Lung (tissue), 12 donors: ENCODE data around the gene PTGER3. TPM values are rescaled to one million over a fixed set of nuclear protein-coding genes. Genes with fewer than 3 reads are reported as not detected.
A peak's percentile ranks its signal among the peaks of the same experiment; 100 is the strongest.

ENCODE experiments used
- ATAC-seq: fragments of 200-7000 bp; cut with Tn5 transposase; one replicate; pipeline ENCODE4 v1.9.1; 2020; ENCODE audit warnings: moderate number of reproducible peaks; ENCODE audit not compliant: insufficient read depth, low FRiP score
- DNase-seq, 3 donors: peaks; one replicate each; pipeline ENCODE4 v3.0.0-alpha.2; 2013 to 2017
- H3K27ac ChIP-seq, 2 donors: one replicate each; pipeline ENCODE4 v1.5.1; 2013; ENCODE audit warnings: mild to moderate bottlenecking in 2 of 2, moderate library complexity in 2 of 2, control low read depth in 1 of 2, inconsistent platforms in 1 of 2, low read depth in 1 of 2, low read length in 1 of 2
- H3K27me3 ChIP-seq, 3 donors: one replicate each; pipeline ENCODE4 v1.5.1; 2013; ENCODE audit warnings: low read length in 2 of 3; ENCODE audit not compliant: control insufficient read depth in 3 of 3, insufficient read depth in 3 of 3
- H3K36me3 ChIP-seq, 4 donors: one replicate each; pipeline ENCODE4 v1.5.1; 2013; ENCODE audit warnings: low read length in 4 of 4, mild to moderate bottlenecking in 1 of 4, moderate library complexity in 1 of 4; ENCODE audit not compliant: control insufficient read depth in 4 of 4, insufficient read depth in 4 of 4
- H3K4me1 ChIP-seq, 5 donors: one replicate each; pipeline ENCODE4 v1.5.1; 2013; ENCODE audit warnings: low read length in 5 of 5, mild to moderate bottlenecking in 2 of 5, moderate library complexity in 1 of 5; ENCODE audit not compliant: control insufficient read depth in 5 of 5, insufficient read depth in 5 of 5
- H3K4me3 ChIP-seq: one replicate; pipeline ENCODE4 v1.5.1; 2013; ENCODE audit warnings: mild to moderate bottlenecking, control low read depth, moderate library complexity
- H3K9ac ChIP-seq, 2 donors: one replicate each; pipeline ENCODE4 v1.5.1; 2013; ENCODE audit warnings: low read length in 2 of 2, control low read depth in 1 of 2; ENCODE audit not compliant: insufficient read depth in 1 of 2
- H3K9me3 ChIP-seq, 4 donors: one replicate each; pipeline ENCODE4 v1.5.1; 2013; ENCODE audit warnings: low read length in 3 of 4, mild to moderate bottlenecking in 1 of 4, moderate library complexity in 1 of 4; ENCODE audit not compliant: control insufficient read depth in 4 of 4, insufficient read depth in 3 of 4
- WGBS, 2 donors: extraction: QIAGEN DNeasy Blood & Tissue Kit; methylation state at CpG; one replicate each; pipeline ENCODE4 v1.1.7; 2013; 5-methylcytosine and 5-hydroxymethylcytosine counted together
- polyA plus RNA-seq, 2 donors: library from polyadenylated mRNA; stranded (reverse); fragments of 200-250 nt; gene quantifications; one replicate each; pipeline ENCODE4 v1.2.1, GENCODE V29; 2013
- total RNA-seq, 2 donors: library from RNA; depleted of rRNA in 1 of 2; stranded (reverse); fragments of >200 nt in 1 of 2; gene quantifications; one replicate each; pipeline ENCODE4 v1.2.1, GENCODE V29; 2014 to 2021
- TF ChIP-seq, protein P1 (sequence below): IDR thresholded peaks from 2 replicates; pipeline ENCODE4 v1.5.1; 2012; ENCODE audit warnings: mild to moderate bottlenecking; ENCODE audit errors: control extremely low read depth, extremely low read depth
- donor health status: control.
- donor health status: control.
- donor health status: Bipolar disorder and iron deficiency.
- donor health status: healthy.
- donor health status: DM: yes; HTN: yes; CAD: no.

The PTGER3 gene
- total and polyA plus RNA-seq, 4 donors, result 0.31 to 1.8 (median 1.4) TPM

DNA sequence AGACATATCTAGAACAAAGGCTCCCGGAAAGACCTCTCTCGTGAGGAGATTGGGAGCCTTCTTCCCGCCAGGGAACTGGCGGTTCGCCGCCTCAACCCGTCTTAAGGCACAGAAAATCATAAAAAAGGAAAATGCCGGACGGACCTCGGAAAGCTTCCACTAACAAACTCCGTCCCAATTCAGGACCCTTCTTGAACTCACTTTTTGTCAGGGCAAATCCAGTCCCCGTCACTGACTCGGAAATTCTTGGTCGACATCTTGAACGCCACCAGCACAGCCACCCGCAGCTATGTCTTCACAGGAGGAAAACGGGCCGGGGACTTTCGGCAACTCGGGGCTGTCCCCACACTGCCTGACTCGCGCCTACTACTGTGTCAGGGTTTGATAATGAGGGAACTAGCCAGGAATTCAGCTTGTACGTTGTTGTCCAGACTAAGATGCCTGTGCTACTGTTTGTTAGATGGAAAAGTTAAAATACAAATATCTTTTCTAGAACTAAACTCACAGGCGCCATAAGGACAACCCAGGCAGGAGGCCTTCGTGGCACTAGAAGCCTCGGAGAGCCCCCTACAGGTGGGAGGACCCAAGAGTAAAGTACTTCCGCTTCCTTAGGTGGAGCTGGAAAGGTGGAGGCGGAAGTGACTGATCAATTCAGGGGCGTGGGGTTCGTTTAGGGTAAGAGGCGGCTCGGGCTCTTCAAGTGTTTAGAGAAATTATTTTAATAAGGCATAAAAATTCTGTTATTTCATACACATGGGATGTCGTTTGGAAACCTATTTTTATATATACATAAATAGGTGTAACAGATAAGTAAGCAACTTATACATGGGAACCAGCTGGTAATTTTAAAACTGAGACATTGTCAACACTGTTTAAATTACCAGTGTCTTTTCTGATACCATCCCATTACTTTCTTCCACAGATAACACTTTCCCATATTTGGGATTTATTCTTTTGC lies 33.4 kb upstream of the PTGER3 start, which contains the start of gene ZRANB2:
Gene ZRANB2 (minus strand): TSS at position 297 of the 958 bp plus-strand sequence. CDS start 40 bp downstream, at position 257.
- Histone ChIP-seq H3K9me3 (no peaks in the 10 kb centered on the region), H3K4me1 (peaks cover 0 to 25% (median 0%) of the 10 kb centered on the region in 5 donors), H3K27me3 (no peaks in the 10 kb centered on the region), H3K36me3 (peaks cover 0 to 19% (median 11%) of the 10 kb centered on the region in 4 donors), H3K4me3 (peak within 1 kb of the TSS; percentile 92), H3K27ac (peak within 1 kb of the TSS; percentile 90 to 94), H3K9ac (peak within 1 kb of the TSS; percentile 81 to 92)
- DNase-seq, result peak; percentile 91 to 97 (median 97)
- WGBS, 2 donors, result 0% methylated on average over 33 of the region's 33 CpGs
- peak; percentile 96 for ATAC-seq
- TF ChIP-seq, protein P1, sequence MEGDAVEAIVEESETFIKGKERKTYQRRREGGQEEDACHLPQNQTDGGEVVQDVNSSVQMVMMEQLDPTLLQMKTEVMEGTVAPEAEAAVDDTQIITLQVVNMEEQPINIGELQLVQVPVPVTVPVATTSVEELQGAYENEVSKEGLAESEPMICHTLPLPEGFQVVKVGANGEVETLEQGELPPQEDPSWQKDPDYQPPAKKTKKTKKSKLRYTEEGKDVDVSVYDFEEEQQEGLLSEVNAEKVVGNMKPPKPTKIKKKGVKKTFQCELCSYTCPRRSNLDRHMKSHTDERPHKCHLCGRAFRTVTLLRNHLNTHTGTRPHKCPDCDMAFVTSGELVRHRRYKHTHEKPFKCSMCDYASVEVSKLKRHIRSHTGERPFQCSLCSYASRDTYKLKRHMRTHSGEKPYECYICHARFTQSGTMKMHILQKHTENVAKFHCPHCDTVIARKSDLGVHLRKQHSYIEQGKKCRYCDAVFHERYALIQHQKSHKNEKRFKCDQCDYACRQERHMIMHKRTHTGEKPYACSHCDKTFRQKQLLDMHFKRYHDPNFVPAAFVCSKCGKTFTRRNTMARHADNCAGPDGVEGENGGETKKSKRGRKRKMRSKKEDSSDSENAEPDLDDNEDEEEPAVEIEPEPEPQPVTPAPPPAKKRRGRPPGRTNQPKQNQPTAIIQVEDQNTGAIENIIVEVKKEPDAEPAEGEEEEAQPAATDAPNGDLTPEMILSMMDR, result peak; percentile 23

- Histone ChIP-seq H3K27ac (peak overlapping the region; percentile 90 to 94), H3K27me3 (no peaks in the 10 kb centered on the region), H3K36me3 (peaks cover under 1 to 24% (median 17%) of the 10 kb centered on the region in 4 donors), H3K4me1 (peaks cover 0 to 25% (median 0%) of the 10 kb centered on the region in 5 donors), H3K9ac (peak overlapping the region; percentile 81 to 92), H3K9me3 (no peaks in the 10 kb centered on the region), H3K4me3 (peak overlapping the region; percentile 92)
- WGBS, 2 donors, result 0% methylated on average over 16 to 17 of the region's 17 CpGs
- ATAC-seq (peak; percentile 15), DNase-seq (peak in 2 of 3 donors; percentile 49 to 50)
- TF ChIP-seq, protein P1, result no peak
Measured at GRCh38 chr1:71080230-71080738, 32.7 kb upstream of the PTGER3 start.

DNA sequence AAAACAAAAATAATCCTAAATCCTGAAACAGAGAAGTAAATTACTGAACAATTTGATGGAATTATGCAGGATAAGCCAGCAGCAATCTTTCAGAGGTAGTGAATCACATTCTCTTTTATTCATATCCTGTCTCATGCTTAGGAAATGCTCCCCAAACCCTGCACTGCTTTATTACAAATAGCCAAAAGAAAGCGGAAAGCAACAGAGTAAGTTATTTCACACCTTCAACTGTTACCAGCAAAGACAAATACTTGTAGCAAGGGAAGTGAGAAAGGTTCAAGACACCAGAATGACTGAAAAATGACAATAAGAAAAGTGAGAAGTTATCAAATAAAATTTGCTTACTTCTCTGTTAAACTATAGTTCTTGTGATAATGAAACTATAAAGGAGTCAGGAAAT lies 27.1 kb upstream of the PTGER3 start:
- H3K4me1 ChIP-seq, result peaks cover 0 to 15% (median 0%) of the 10 kb centered on the region in 5 donors
- H3K27me3 ChIP-seq, result no peaks in the 10 kb centered on the region
- no peak for ATAC-seq
- no peak overlapping the region for H3K4me3 ChIP-seq
- TF ChIP-seq, protein P1, result no peak
- no peak overlapping the region for H3K9ac ChIP-seq
- H3K36me3 ChIP-seq, result peaks cover 7 to 66% (median 47%) of the 10 kb centered on the region in 4 donors
- WGBS, 2 donors, result 96 to 97% methylated on average over 1 of the region's 1 CpG
- no peak for DNase-seq
- no peaks in the 10 kb centered on the region for H3K9me3 ChIP-seq
- no peak overlapping the region for H3K27ac ChIP-seq
